SK-MEL-5 (cell line): ENCODE data around the gene MICB. TPM values are rescaled to one million over a fixed set of nuclear protein-coding genes. Genes with fewer than 3 reads are reported as not detected.
"Not testable (repeated sequence)": the region's sequence is repeated elsewhere in the genome, so short reads cannot be mapped to it uniquely, and the experiment has no call there.

Experiments used
- DNase-seq: peaks from one replicate; pipeline ENCODE4 v3.0.0-alpha.2; 2016; ENCODE audit warnings: low read depth, low spot score
- in situ Hi-C: cut with HindIII; loops from 2 replicates; pipeline ENCODE4 v1.10.0; 2016; ENCODE audit warnings: low sequenced_read_pairs, high pct_unique_total_duplicates, low pct_unique_long_range_greater_than_20kb
- total RNA-seq: library from RNA; depleted of rRNA; stranded (reverse); fragments of >200 nt; shearing (Covaris generic); gene quantifications from 2 replicates; pipeline ENCODE4 v1.2.3, GENCODE V29; 2014

The MICB gene
- total RNA-seq, 1 experiment from 2014 or later = 7.0 TPM

GRCh38 chr6:31493550-31493874 lies 4.4 kb upstream of the MICB start:
- in situ Hi-C loops, DNase-seq: not testable (repeated sequence)

- peak; percentile 70 for DNase-seq
- in situ Hi-C loops = no loop called here
These were observed 3.9 kb upstream of the MICB start for GRCh38 chr6:31493875-31494694.

GRCh38 chr6:31495580-31495979 lies 2.4 kb upstream of the MICB start:
- in situ Hi-C loops = no loop called here
- no peak for DNase-seq

GRCh38 chr6:31496826-31497225 lies 1.1 kb upstream of the MICB start:
- DNase-seq, in situ Hi-C loops: not testable (repeated sequence)

GRCh38 chr6:31498748-31499147 lies 803 bp downstream of the MICB start:
- DNase-seq = no peak
- in situ Hi-C loops = no loop called here

- DNase-seq, in situ Hi-C loops: not testable (repeated sequence)
These were observed 1.7 kb downstream of the MICB start for GRCh38 chr6:31499648-31500047.

GRCh38 chr6:31502586-31502985 lies 4.6 kb downstream of the MICB start:
- DNase-seq = no peak
- in situ Hi-C loops = no loop called here

- in situ Hi-C loops, DNase-seq: not testable (repeated sequence)
These were observed 11.1 kb downstream of the MICB start for GRCh38 chr6:31509036-31509435.

GRCh38 chr6:31510007-31510406 lies 12.1 kb downstream of the MICB start:
- in situ Hi-C loops = no loop called here
- no peak for DNase-seq

- DNase-seq = no peak
These were observed 15.7 kb downstream of the MICB start for GRCh38 chr6:31513456-31514165.

GRCh38 chr6:31521835-31522234 lies 23.9 kb downstream of the MICB start:
- no peak for DNase-seq
- in situ Hi-C loops = no loop called here

More at GRCh38 chr6:31513456-31514165, 15.7 kb downstream of the MICB start:
- in situ Hi-C loops = no loop called here

GRCh38 chr6:31525553-31525931 lies 27.6 kb downstream of the MICB start:
- DNase-seq = no peak
- in situ Hi-C loops = no loop called here

GRCh38 chr6:31525932-31526591 lies 28.1 kb downstream of the MICB start:
- no peak for DNase-seq
- in situ Hi-C loops = no loop called here

- in situ Hi-C loops = no loop called here
- no peak for DNase-seq
These were observed 30.4 kb downstream of the MICB start for GRCh38 chr6:31528307-31528777.

- DNase-seq = no peak
- in situ Hi-C loops = no loop called here
These were observed 30.9 kb downstream of the MICB start, which contains the start of gene MCCD1 for GRCh38 chr6:31528821-31529328. MCCD1 (plus strand) TSS chr6:31528962; CDS start chr6:31529015, 53 bp downstream.

- in situ Hi-C loops = no loop called here
- DNase-seq = no peak
These were observed 31.6 kb downstream of the MICB start for GRCh38 chr6:31529329-31530150.

GRCh38 chr6:31530659-31531058 lies 32.7 kb downstream of the MICB start:
- DNase-seq = no peak
- in situ Hi-C loops = no loop called here
